GM19025 (cell line): ENCODE measurements around the gene LINC00237.

Source experiments
- ATAC-seq: cut with Tn5 transposase; IDR thresholded peaks from one replicate; pipeline ENCODE4 v1.9.1; 2021; ENCODE audit warnings: mild to moderate bottlenecking, low read depth, moderate library complexity; ENCODE audit not compliant: unreplicated experiment

Gene LINC00237

GRCh38 chr20:21106171-21107017 lies at the start of gene LINC00237:
TSS of gene LINC00237 (minus strand) at chr20:21106358.
- ATAC-seq: no peak

GRCh38 chr20:21155268-21155667 lies 49.1 kb upstream of the LINC00237 start:
- no peak for ATAC-seq

- ATAC-seq: no peak
These were observed 48.5 kb upstream of the LINC00237 start for GRCh38 chr20:21154692-21155091.

- no peak for ATAC-seq
These were observed 45.6 kb upstream of the LINC00237 start for GRCh38 chr20:21151791-21152190.

GRCh38 chr20:21149344-21149743 lies 43.2 kb upstream of the LINC00237 start:
- no peak for ATAC-seq

GRCh38 chr20:21147593-21147992 lies 41.4 kb upstream of the LINC00237 start:
- no peak for ATAC-seq

- ATAC-seq: no peak
These were observed 40.1 kb upstream of the LINC00237 start for GRCh38 chr20:21146215-21146614.

- ATAC-seq: no peak
These were observed 39.3 kb upstream of the LINC00237 start for GRCh38 chr20:21145424-21145823.

- no peak for ATAC-seq
These were observed 37.2 kb upstream of the LINC00237 start for GRCh38 chr20:21143194-21143890.

- ATAC-seq: no peak
These were observed 35.7 kb upstream of the LINC00237 start for GRCh38 chr20:21141825-21142224.

- no peak for ATAC-seq
These were observed 33.9 kb upstream of the LINC00237 start for GRCh38 chr20:21139881-21140566.

GRCh38 chr20:21137078-21137477 lies 30.9 kb upstream of the LINC00237 start:
- no peak for ATAC-seq

- ATAC-seq: no peak
These were observed 30.0 kb upstream of the LINC00237 start for GRCh38 chr20:21136015-21136732.

GRCh38 chr20:21134883-21135493 lies 28.8 kb upstream of the LINC00237 start:
- ATAC-seq: no peak

- ATAC-seq: no peak
These were observed 27.9 kb upstream of the LINC00237 start for GRCh38 chr20:21133917-21134622.

GRCh38 chr20:21133404-21133803 lies 27.2 kb upstream of the LINC00237 start:
- no peak for ATAC-seq

- no peak for ATAC-seq
These were observed 23.7 kb upstream of the LINC00237 start for GRCh38 chr20:21129861-21130260.

- ATAC-seq: no peak
These were observed 21.2 kb upstream of the LINC00237 start for GRCh38 chr20:21127201-21127981.

- no peak for ATAC-seq
These were observed 20.4 kb upstream of the LINC00237 start for GRCh38 chr20:21126581-21126870.
